Activated effector memory CD4-positive, alpha-beta T cell treated with anti-CD3 and anti-CD28 coated beads, Interleukin-2, amount 50 U/mL, for 16 hours (primary cell): Measurements from ENCODE around the gene NTN5.

Experiments used
- DNase-seq: peaks from one replicate; pipeline ENCODE4 v3.0.0-alpha.2; 2020

Gene NTN5

DNA sequence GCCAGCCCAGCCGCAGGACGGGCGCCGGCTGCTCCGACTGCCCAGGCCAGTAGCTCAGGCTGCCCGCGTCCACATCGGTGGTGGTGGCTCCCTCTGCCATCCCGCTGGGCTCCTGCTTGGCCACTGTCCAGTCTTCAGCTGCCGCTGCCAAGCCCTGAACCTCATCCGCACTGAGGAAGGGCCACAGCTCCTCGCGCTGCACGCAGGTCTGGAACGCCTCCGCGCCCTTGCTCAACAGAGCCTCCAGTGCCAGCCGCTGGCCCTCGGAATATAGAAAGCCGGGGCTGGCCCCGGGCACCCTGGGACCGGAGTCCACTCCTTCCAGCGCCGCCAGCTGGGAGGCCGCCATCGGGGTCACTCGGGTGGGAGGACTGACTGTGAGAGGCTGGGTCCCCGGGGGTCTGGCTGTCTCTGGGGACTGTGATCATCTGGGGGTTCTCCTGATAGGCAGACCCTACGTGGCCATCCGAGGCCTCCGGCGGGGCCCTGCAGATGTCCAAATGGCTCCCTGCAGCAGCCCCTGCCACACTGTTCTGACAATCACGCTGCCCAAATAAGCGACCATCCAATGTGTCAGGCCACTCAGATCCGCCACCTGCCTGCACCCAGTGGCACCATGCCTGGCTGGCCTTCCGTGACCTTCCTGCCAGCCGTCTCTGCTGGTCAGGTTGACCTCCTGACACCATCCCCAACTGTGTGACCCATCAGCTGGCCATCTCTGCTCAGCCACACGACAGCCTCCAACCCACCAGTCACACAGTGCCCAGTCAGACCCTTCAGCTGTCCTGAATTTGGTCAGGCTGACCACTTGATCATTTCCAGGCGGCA is 59.6 kb downstream of the NTN5 start:
- no peak for DNase-seq

DNA sequence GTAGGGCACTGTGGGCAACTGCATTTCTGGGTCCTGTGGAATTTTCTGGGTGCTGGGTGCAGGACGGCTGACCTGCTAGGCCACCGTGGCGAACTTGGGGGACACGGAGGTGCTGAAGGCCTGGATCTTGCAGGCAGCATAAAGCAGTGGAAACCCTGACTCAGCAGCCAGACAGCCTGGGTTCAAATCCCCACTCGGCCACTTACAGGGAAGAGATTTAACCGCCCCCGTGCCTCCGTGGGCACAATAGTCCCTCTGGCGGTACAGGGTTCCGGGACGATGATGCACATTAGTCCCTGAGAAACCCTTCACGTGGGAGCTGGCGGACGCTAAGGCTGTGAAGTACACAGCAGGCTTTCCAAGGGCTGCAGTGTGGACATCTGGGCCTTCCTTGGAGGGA is 60.9 kb downstream of the NTN5 start:
- no peak for DNase-seq
